GM23338 (cell line): Measurements from ENCODE around the gene KLHL22.

Source experiments
- CREB1 ChIP-seq: fragments of 250-450 bp; sonication (Bioruptor Pico); IDR thresholded peaks from 2 replicates; pipeline ENCODE4 v1.5.0; 2020; ENCODE audit warnings: low read depth, mild to moderate bottlenecking, moderate library complexity
- CTCF ChIP-seq, 2 experiments: fragments of 200-600 bp in 1 of 2; sonication (generic) in 1 of 2; conservative IDR thresholded peaks; 2 replicates each; pipeline versions ENCODE4 v1.5.1 to v1.6.1; 2016 to 2017; ENCODE audit warnings: antibody characterized with exemption in 2 of 2, low read depth in 2 of 2, mild to moderate bottlenecking in 2 of 2, moderate library complexity in 1 of 2
- EZH2 ChIP-seq: fragments of 200-600 bp; sonication (generic); IDR thresholded peaks from one replicate; pipeline ENCODE4 v1.8.0; 2017; ENCODE audit warnings: antibody characterized with exemption, mild to moderate bottlenecking, low read depth; ENCODE audit not compliant: unreplicated experiment
- JUNB ChIP-seq: IDR thresholded peaks from one replicate; pipeline ENCODE4 v1.6.1; 2016; ENCODE audit warnings: antibody characterized with exemption; ENCODE audit not compliant: unreplicated experiment
- POLR2AphosphoS5 ChIP-seq: IDR thresholded peaks from 2 replicates; pipeline ENCODE4 v1.6.1; 2016; ENCODE audit warnings: antibody characterized with exemption, low read depth
- REST ChIP-seq: IDR thresholded peaks from one replicate; pipeline ENCODE4 v1.6.1; 2018; ENCODE audit warnings: antibody characterized with exemption; ENCODE audit not compliant: unreplicated experiment

- no peak for TF ChIP-seq REST
- no peak for TF ChIP-seq CTCF (conservative IDR thresholded peaks at IDR 0.05; ENCODE audit: low read depth in 2 of 2)
- TF ChIP-seq POLR2AphosphoS5 = no peak
- no peak for TF ChIP-seq EZH2
- no peak for TF ChIP-seq CREB1 (CRISPR knock-in tag)
- no peak for TF ChIP-seq JUNB
Measured at GRCh38 chr22:20433686-20434241, 61.8 kb downstream of the KLHL22 start.
